Prostate gland (tissue), 2 donors: ENCODE data around the gene PGRMC2.

Experiments used
- POLR2A ChIP-seq: fragments of 450-650 bp; IDR thresholded peaks from one replicate; pipeline ENCODE4 v1.6.1; 2016; ENCODE audit warnings: antibody characterized with exemption, mild to moderate bottlenecking
- POLR2AphosphoS5 ChIP-seq: sonication (generic); formaldehyde crosslinking; IDR thresholded peaks from one replicate; pipeline ENCODE4 v1.6.1; 2017; ENCODE audit warnings: antibody characterized with exemption
- TF ChIP-seq, protein P1 (sequence below), 4 experiments: fragments of 200-600 bp in 2 of 4; fragments of 450-650 bp in 2 of 4; sonication (generic) in 2 of 4; IDR thresholded peaks; 1 replicate in 3 of 4; 2 replicates in 1 of 4; pipeline ENCODE4 v1.5.1; 2016 to 2019; ENCODE audit warnings: antibody characterized with exemption in 4 of 4, mild to moderate bottlenecking in 2 of 4, moderate library complexity in 2 of 4

DNA sequence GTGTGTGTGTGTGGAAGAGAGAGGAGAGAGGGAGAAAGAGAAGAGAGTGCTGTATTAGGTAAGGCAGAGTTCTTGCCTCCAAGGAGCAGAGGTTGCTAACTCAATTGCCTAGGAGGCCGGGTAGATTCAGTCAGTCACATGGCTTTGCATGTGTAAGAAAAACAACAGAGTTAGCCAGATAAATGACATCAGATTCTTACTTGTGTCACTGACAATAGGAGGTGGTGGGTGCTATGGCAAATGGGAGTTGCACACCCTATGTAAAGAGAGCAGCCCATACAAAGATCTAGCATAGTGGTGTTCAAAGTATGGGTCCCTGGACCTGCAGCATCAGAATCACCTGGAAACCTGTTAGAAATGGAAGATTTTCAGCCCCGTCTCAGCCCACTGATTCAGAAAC, 14.4 kb upstream of the PGRMC2 start:
- TF ChIP-seq, protein P1, sequence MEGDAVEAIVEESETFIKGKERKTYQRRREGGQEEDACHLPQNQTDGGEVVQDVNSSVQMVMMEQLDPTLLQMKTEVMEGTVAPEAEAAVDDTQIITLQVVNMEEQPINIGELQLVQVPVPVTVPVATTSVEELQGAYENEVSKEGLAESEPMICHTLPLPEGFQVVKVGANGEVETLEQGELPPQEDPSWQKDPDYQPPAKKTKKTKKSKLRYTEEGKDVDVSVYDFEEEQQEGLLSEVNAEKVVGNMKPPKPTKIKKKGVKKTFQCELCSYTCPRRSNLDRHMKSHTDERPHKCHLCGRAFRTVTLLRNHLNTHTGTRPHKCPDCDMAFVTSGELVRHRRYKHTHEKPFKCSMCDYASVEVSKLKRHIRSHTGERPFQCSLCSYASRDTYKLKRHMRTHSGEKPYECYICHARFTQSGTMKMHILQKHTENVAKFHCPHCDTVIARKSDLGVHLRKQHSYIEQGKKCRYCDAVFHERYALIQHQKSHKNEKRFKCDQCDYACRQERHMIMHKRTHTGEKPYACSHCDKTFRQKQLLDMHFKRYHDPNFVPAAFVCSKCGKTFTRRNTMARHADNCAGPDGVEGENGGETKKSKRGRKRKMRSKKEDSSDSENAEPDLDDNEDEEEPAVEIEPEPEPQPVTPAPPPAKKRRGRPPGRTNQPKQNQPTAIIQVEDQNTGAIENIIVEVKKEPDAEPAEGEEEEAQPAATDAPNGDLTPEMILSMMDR (IDR thresholded peaks at IDR 0.05): no peak
- TF ChIP-seq POLR2AphosphoS5 (no peak), POLR2A (no peak)
